IPS DF 19.7 (cell line): Measurements from ENCODE around the gene SERINC5.
"Not testable (repeated sequence)": the region's sequence is repeated elsewhere in the genome, so short reads cannot be mapped to it uniquely, and the experiment has no call there.

Experiments
- DNase-seq: peaks from one replicate; pipeline ENCODE4 v3.0.0-alpha.2; 2013; ENCODE audit warnings: low read depth, low spot score

The SERINC5 gene

GRCh38 chr5:80170117-80170535 lies 85.7 kb downstream of the SERINC5 start:
- no peak for DNase-seq

GRCh38 chr5:80168388-80169028 lies 87.3 kb downstream of the SERINC5 start:
- DNase-seq: no peak

GRCh38 chr5:80165452-80165851 lies 90.4 kb downstream of the SERINC5 start:
- no peak for DNase-seq

- DNase-seq: no peak
These were observed 94.7 kb downstream of the SERINC5 start for GRCh38 chr5:80161165-80161564.

GRCh38 chr5:80160242-80160641 lies 95.6 kb downstream of the SERINC5 start:
- DNase-seq: no peak

- no peak for DNase-seq
These were observed 96.6 kb downstream of the SERINC5 start for GRCh38 chr5:80159133-80159815.

- DNase-seq: no peak
These were observed 99.7 kb downstream of the SERINC5 start for GRCh38 chr5:80156156-80156555.

- no peak for DNase-seq
These were observed 101.1 kb downstream of the SERINC5 start for GRCh38 chr5:80154749-80155148.

- not testable (repeated sequence) for DNase-seq
These were observed 101.6 kb downstream of the SERINC5 start for GRCh38 chr5:80154289-80154688.

- no peak for DNase-seq
These were observed 102.2 kb downstream of the SERINC5 start for GRCh38 chr5:80153586-80154126.

GRCh38 chr5:80152778-80153177 lies 103.1 kb downstream of the SERINC5 start:
- no peak for DNase-seq

GRCh38 chr5:80151890-80152289 lies 104.0 kb downstream of the SERINC5 start:
- DNase-seq: no peak

- DNase-seq: no peak
These were observed 105.1 kb downstream of the SERINC5 start for GRCh38 chr5:80150731-80151130.

- DNase-seq: no peak
These were observed 106.7 kb downstream of the SERINC5 start for GRCh38 chr5:80149161-80149609.

- no peak for DNase-seq
These were observed 108.6 kb downstream of the SERINC5 start for GRCh38 chr5:80147119-80147815.

GRCh38 chr5:80146046-80146445 lies 109.8 kb downstream of the SERINC5 start:
- DNase-seq: no peak

GRCh38 chr5:80143491-80143890 lies 112.4 kb downstream of the SERINC5 start:
- DNase-seq: no peak

GRCh38 chr5:80142996-80143395 lies 112.9 kb downstream of the SERINC5 start:
- no peak for DNase-seq

GRCh38 chr5:80141681-80142080 lies 114.2 kb downstream of the SERINC5 start:
- DNase-seq: no peak

- DNase-seq: peak; percentile 82
These were observed 114.6 kb downstream of the SERINC5 start for GRCh38 chr5:80141147-80141671.

GRCh38 chr5:80140496-80140895 lies 115.4 kb downstream of the SERINC5 start:
- DNase-seq: no peak

GRCh38 chr5:80139466-80139972 lies 116.3 kb downstream of the SERINC5 start:
- DNase-seq: no peak
